HG02610 (cell line): ENCODE data around the gene ZNF749.
"Not testable (repeated sequence)": the region's sequence is repeated elsewhere in the genome, so short reads cannot be mapped to it uniquely, and the experiment has no call there.

ENCODE experiments used
- ATAC-seq: cut with Tn5 transposase; IDR thresholded peaks from one replicate; pipeline ENCODE4 v1.9.1; 2021; ENCODE audit warnings: mild to moderate bottlenecking, moderate library complexity; ENCODE audit not compliant: unreplicated experiment

Gene ZNF749

DNA sequence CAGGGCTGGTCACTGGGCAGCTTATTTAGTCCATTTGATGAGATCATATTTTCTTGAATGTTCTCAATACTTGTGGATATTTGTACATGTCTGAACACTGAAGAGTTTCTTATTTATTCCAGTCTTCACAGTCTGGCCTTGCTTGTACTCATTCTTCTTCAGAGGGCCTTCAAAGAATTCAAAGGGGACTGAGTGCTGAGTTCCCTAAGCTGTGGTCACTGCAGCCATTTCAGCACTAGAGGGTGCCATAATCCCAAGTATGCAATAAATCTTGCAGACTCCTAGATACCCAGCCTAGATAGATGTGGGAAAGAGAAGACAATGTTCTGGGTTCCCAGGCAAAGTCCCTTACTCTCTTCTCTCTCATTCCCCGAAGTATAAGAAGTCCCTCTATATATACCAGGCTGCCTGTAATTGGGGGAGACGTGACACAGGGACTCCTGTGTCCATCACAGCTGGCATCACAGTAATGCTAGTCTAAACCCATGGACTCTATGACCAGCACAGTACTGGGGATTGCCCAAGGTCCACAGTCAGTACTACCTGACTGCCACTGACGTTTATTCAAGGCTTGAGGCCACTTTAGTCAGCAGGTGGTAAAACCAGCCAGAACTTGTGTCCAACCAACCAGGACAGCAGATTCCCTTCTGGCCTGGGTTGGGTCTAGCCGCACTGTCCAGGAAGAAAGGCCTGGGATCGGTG, 30.7 kb downstream of the ZNF749 start:
- no peak for ATAC-seq

DNA sequence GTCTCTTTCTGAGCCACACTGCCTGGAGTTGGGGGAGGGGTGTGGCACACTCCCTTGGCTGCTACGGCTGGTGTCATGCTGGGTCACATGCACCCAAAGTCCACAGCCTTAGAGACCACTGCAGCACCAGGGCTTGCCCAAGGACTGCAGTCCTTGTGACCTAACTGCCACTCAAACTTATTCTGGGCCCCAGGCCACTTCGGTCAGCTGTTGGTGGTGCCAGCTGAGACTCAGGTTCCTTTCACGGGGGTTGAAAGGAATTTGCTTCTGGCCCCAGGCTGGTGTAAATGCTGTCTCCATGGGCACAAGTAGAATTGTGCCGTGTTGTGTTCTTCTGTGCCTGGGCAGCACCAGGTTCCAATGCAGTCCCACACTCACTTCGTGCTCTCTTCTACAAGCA, 31.4 kb downstream of the ZNF749 start:
- ATAC-seq, result no peak

- no peak for ATAC-seq
Measured at GRCh38 chr19:57473646-57474045, 38.5 kb downstream of the ZNF749 start.

- peak; percentile 95 for ATAC-seq
Measured at GRCh38 chr19:57477191-57478008, 42.3 kb downstream of the ZNF749 start, which contains the start of gene ZNF772. TSS of gene ZNF772 (minus strand) at chr19:57477566. CDS start at chr19:57477309, 257 bp downstream.

DNA sequence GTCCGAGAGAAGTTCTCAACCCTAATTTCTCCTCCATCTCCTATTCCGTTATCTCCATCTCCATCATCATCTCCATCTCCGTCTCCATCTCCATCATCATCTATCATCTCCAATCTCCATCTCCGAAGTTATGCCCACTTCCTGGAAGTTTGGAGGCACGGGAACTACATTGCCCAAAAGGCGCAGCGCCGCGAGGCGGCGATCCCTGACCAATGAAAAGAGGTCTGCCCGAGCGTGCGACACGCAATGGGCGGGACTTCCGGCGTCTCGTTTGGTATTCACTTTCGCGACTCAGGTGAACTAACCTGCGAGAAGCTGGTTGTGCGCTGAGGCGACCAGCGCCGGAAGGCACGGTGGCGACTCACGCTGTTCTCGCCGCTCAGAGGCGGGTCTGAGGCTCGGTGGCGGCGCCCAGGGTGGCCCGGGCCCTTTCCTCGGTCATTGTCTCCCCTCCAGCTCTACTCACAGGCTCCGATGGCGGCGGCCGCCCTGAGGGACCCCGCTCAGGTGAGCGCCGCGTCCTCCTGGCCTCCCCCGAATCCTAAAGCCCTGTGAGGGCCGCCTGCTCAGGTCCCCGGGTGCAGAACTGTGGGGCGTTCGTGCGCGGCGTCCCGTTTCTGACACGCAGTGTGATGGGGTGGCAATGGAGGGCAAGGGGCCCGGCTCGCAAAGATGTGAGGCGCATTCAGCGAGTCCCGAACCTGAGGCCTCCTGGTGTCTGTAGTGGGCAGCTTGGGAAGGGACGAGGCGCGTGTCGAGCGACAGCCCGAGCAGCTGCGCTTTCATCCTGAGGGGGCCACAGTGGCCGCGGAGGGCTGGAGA, 52.6 kb downstream of the ZNF749 start, which contains the start of gene ZNF419:
Gene ZNF419, plus strand, starts transcription at position 274 of the 822 bp plus-strand sequence. Its CDS starts 201 bp downstream, at position 475.
- ATAC-seq, result peak; percentile 91

DNA sequence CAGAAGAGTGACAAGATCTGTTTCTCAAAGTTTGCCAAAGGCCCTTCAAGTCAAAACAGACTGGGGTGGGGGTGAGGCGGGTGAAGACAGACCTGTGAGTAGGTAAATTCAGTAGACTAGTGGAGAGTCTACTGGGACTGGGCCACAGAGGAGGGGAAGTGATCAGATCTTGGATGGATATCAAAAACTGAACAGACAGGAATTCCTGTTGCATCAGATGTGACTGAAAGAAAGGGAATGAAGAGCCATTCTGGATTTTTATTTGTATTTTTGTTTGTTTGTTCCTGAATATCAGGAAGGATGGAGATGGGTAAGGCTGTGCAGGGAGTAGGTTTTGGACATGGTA, 53.1 kb downstream of the ZNF749 start:
- not testable (repeated sequence) for ATAC-seq
